PC-3 (cell line): Measurements from ENCODE around the gene SLC35F3. TPM values are rescaled to one million over a fixed set of nuclear protein-coding genes. Genes with fewer than 3 reads are reported as not detected.

Experiments used
- ATAC-seq: fragments of 200-7000 bp; cut with Tn5 transposase; 2 replicates; pipeline ENCODE4 v1.9.1; 2020; ENCODE audit warnings: mild to moderate bottlenecking, moderate library complexity
- BruUV-seq: library from RNA; stranded (reverse); fragments of 400-500 nt; replicated peaks from 2 replicates; lab custom pipeline; 2021; lab: Mats Ljungman, UMichigan
- CTCF ChIA-PET: fragments of 300-600 bp; sonication (Branson Sonifier 250); formaldehyde crosslinking; loops from one replicate; lab custom pipeline; 2022; ENCODE audit warnings: antibody characterized with exemption; lab: Charles Lee
- POLR2A ChIA-PET: fragments of 300-600 bp; sonication (Branson Sonifier 250); formaldehyde crosslinking; loops from one replicate; lab custom pipeline; 2022; ENCODE audit warnings: antibody characterized with exemption; ENCODE audit not compliant: unreplicated experiment; lab: Charles Lee
- DNase-seq: peaks from one replicate; pipeline ENCODE4 v3.0.0-alpha.2; 2015
- H2AFZ ChIP-seq: fragments of 300-600 bp; sonication (generic); 2 replicates; pipeline ENCODE4 v1.6.0; 2016; ENCODE audit warnings: antibody characterized with exemption, low read length
- H3F3A ChIP-seq: fragments of 300-600 bp; sonication (generic); one replicate; pipeline ENCODE4 v1.6.0; 2017; ENCODE audit warnings: antibody characterized with exemption, low read length, control low read depth, mild to moderate bottlenecking; ENCODE audit not compliant: unreplicated experiment
- H3K27ac ChIP-seq: fragments of 300-600 bp; sonication (generic); 2 replicates; pipeline ENCODE4 v1.5.1; 2016; ENCODE audit warnings: mild to moderate bottlenecking, low read length
- H3K27me3 ChIP-seq: fragments of 300-600 bp; sonication (generic); 2 replicates; pipeline ENCODE4 v1.6.1; 2016; ENCODE audit warnings: low read length, mixed read lengths
- H3K36me3 ChIP-seq: fragments of 300-600 bp; sonication (generic); 2 replicates; pipeline ENCODE4 v1.6.1; 2016; ENCODE audit warnings: low read depth, mixed run types, low read length, mixed read lengths
- H3K4me1 ChIP-seq: fragments of 300-600 bp; sonication (generic); 2 replicates; pipeline ENCODE4 v1.5.1; 2016; ENCODE audit warnings: low read length; ENCODE audit not compliant: insufficient read depth
- H3K4me2 ChIP-seq: fragments of 300-600 bp; sonication (generic); 2 replicates; pipeline ENCODE4 v1.6.0; 2016; ENCODE audit warnings: low read length
- H3K4me3 ChIP-seq: fragments of 300-600 bp; sonication (generic); 2 replicates; pipeline ENCODE4 v1.5.1; 2016; ENCODE audit warnings: mild to moderate bottlenecking, low read length, mixed read lengths
- H3K79me2 ChIP-seq: fragments of 300-600 bp; sonication (generic); 2 replicates; pipeline ENCODE4 v1.6.1; 2017; ENCODE audit warnings: low read length, mixed read lengths
- H3K9ac ChIP-seq: fragments of 300-600 bp; sonication (generic); 2 replicates; pipeline ENCODE4 v1.6.0; 2016; ENCODE audit warnings: mild to moderate bottlenecking, low read length
- H3K9me2 ChIP-seq: fragments of 300-600 bp; sonication (generic); replicated peaks from 2 replicates; pipeline ENCODE4 v1.6.1; 2016; ENCODE audit warnings: mixed run types, low read length, mixed read lengths
- H3K9me3 ChIP-seq: fragments of 300-600 bp; sonication (generic); 2 replicates; pipeline ENCODE4 v1.6.1; 2016; ENCODE audit warnings: low read length, mixed read lengths
- H4K20me1 ChIP-seq: fragments of 300-600 bp; sonication (generic); 2 replicates; pipeline ENCODE4 v1.6.1; 2016; ENCODE audit warnings: low read length, mixed read lengths
- EZH2 ChIP-seq: fragments of 300-600 bp; sonication (generic); IDR thresholded peaks from one replicate; pipeline ENCODE4 v1.6.1; 2017; ENCODE audit warnings: antibody characterized with exemption, mild to moderate bottlenecking, low read length; ENCODE audit not compliant: unreplicated experiment
- EZH2phosphoT487 ChIP-seq: fragments of 300-600 bp; sonication (generic); IDR thresholded peaks from 2 replicates; pipeline ENCODE4 v1.6.1; 2018; ENCODE audit warnings: mild to moderate bottlenecking, antibody characterized with exemption, low read length, borderline replicate concordance
- intact Hi-C: fragments of 100-400 bp; cut with micrococcal nuclease; formaldehyde crosslinking; loops from 2 replicates; pipeline ENCODE4 v1.9.0; 2023
- total RNA-seq: library from RNA; depleted of rRNA; stranded (reverse); fragments of >200 nt; gene quantifications from 2 replicates; pipeline ENCODE4 v1.2.3, GENCODE V29; 2014
- TF ChIP-seq, protein P1 (sequence below): fragments of 300-600 bp; sonication (generic); conservative IDR thresholded peaks from 2 replicates; pipeline ENCODE4 v1.5.1; 2017; ENCODE audit warnings: antibody characterized with exemption, low read depth, mild to moderate bottlenecking, low read length

SLC35F3 gene
- total RNA-seq, 1 experiment from 2014 or later: 17.7 TPM

DNA sequence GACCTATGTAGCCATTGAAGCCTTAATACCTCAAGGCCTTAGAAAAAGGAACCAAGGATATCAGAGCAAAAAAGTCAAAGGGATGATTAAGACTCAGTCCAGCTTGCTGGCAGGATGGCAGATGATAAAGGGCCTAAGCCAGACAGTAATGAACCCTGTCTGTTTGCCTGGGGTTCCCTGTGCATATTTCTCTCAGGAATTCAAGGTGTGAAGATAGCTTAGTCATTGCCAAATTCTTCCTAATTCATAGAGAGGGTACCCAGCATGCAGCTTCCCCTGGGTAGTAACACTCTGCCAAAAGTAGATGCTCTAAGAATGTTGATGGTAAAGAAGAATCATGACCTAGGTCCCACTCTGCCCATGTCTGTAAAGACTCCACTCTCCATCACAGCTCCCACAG is 258.2 kb downstream of the SLC35F3 start:
- no peaks in the 10 kb centered on the region for H4K20me1 ChIP-seq
- H3K79me2 ChIP-seq: no peaks in the 10 kb centered on the region
- no peak for ATAC-seq
- ChIA-PET CTCF (no interaction called here), POLR2A (no interaction called here)
- TF ChIP-seq, protein P1, sequence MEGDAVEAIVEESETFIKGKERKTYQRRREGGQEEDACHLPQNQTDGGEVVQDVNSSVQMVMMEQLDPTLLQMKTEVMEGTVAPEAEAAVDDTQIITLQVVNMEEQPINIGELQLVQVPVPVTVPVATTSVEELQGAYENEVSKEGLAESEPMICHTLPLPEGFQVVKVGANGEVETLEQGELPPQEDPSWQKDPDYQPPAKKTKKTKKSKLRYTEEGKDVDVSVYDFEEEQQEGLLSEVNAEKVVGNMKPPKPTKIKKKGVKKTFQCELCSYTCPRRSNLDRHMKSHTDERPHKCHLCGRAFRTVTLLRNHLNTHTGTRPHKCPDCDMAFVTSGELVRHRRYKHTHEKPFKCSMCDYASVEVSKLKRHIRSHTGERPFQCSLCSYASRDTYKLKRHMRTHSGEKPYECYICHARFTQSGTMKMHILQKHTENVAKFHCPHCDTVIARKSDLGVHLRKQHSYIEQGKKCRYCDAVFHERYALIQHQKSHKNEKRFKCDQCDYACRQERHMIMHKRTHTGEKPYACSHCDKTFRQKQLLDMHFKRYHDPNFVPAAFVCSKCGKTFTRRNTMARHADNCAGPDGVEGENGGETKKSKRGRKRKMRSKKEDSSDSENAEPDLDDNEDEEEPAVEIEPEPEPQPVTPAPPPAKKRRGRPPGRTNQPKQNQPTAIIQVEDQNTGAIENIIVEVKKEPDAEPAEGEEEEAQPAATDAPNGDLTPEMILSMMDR: no peak
- no peak for TF ChIP-seq EZH2
- no peak for TF ChIP-seq EZH2phosphoT487
- H3K4me1 ChIP-seq: no peaks in the 10 kb centered on the region
- H3F3A ChIP-seq: no peaks in the 10 kb centered on the region
- no peak for DNase-seq
- no peaks in the 10 kb centered on the region for H3K9me3 ChIP-seq
- H3K9me2 ChIP-seq: no peaks in the 10 kb centered on the region
- no peak overlapping the region for H3K27ac ChIP-seq
- no TSS peak for BruUV-seq
- H3K27me3 ChIP-seq: no peaks in the 10 kb centered on the region
- intact Hi-C loops: no loop called here
- no peak overlapping the region for H3K4me3 ChIP-seq
- no peaks in the 10 kb centered on the region for H3K36me3 ChIP-seq
- H3K4me2 ChIP-seq: no peak overlapping the region
- no peak overlapping the region for H3K9ac ChIP-seq
- H2AFZ ChIP-seq: no peak overlapping the region

DNA sequence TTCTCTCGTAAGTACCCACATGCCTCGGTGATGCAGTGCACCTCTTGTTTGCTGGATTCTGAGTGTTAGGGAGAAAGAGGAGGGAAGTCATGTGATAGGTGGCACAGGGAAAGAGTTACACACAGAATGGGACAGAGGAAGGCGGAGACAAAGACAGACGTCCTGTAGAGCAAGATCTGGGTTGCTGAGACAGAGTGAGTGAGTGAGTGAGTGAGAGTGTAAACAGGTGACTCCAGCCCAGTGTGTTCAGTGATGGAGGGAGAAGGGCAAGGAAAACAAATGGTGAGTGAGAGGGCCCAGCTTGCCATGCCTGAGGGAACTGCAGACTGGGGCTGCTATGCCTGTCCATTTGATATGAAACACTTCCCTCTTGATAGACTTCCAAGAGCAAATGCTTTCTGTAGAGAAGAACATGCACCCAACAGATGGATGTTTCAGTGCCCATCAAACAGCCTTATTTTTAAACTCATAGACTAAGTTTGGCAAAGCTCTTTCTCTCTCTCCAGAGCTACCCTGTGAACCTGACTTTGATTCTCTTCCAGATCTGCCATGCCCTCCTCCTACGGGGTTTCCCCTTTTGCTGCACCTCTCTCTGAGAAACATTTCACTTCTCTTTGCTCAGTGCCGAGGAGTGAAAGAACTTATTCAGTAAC is 258.9 kb downstream of the SLC35F3 start:
- Histone ChIP-seq H4K20me1 (no peaks in the 10 kb centered on the region), H3K4me2 (no peak overlapping the region), H3K27me3 (no peaks in the 10 kb centered on the region), H3K9me3 (no peaks in the 10 kb centered on the region), H3K79me2 (no peaks in the 10 kb centered on the region), H3K4me3 (no peak overlapping the region), H3K27ac (no peak overlapping the region), H2AFZ (no peak overlapping the region), H3F3A (no peaks in the 10 kb centered on the region), H3K4me1 (no peaks in the 10 kb centered on the region), H3K9ac (no peak overlapping the region), H3K9me2 (no peaks in the 10 kb centered on the region), H3K36me3 (no peaks in the 10 kb centered on the region)
- peak; percentile 20 for DNase-seq
- ChIA-PET CTCF (interaction anchor here (0.6 to 0.7 kb wide), 2 partner anchors 43 to 146 kb away, joined by 3 to 7 read pairs; no protein-coding TSS in a partner anchor), POLR2A (no interaction called here)
- TF ChIP-seq EZH2: no peak
- TF ChIP-seq, protein P1: no peak
- TF ChIP-seq EZH2phosphoT487: no peak
- peak; percentile 40; the same call in 1 of the 2 replicates for ATAC-seq
- no TSS peak for BruUV-seq
- intact Hi-C loops: no loop called here

DNA sequence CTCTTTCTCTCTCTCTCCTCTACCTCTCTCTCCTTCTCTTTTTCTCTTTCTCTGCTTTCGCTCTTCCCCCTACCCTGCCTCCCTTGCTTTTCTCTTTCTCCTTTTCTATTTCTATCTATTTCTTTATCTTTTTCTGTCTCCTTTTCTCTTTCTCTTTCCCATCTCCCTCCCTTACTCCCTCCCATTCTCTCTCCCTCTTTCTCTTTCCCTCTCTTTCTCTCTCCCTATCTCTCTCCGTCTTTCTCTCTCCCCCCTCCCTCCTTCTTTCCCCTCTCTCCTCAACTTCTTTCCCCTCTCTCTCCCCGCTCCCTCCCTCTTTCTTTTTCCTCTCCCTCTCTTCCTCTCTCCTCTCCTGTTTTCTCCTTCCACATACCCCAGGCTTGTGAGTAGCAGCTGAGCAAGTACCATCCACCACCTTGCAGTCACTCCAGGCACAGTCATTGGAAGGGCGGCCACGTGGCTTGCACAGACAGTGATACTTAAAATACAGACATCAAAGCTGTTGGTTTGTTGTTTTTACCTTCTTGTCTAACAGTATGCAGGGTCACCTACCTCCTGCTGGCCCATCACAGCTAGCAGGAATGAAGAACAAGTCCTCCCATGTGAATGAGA is 259.7 kb downstream of the SLC35F3 start:
- ChIA-PET POLR2A (no interaction called here), CTCF (interaction anchor here (0.7 kb wide), 1 partner anchor 42 kb away, joined by 7 read pairs; no protein-coding TSS in a partner anchor)
- no peaks in the 10 kb centered on the region for H4K20me1 ChIP-seq
- no peak overlapping the region for H2AFZ ChIP-seq
- ATAC-seq: no peak
- no peaks in the 10 kb centered on the region for H3K4me1 ChIP-seq
- no peaks in the 10 kb centered on the region for H3K79me2 ChIP-seq
- H3K4me3 ChIP-seq: no peak overlapping the region
- TF ChIP-seq EZH2: no peak
- TF ChIP-seq, protein P1: no peak
- TF ChIP-seq EZH2phosphoT487: no peak
- H3F3A ChIP-seq: no peaks in the 10 kb centered on the region
- no peak overlapping the region for H3K27ac ChIP-seq
- intact Hi-C loops: no loop called here
- BruUV-seq: no TSS peak
- no peaks in the 10 kb centered on the region for H3K36me3 ChIP-seq
- no peak overlapping the region for H3K4me2 ChIP-seq
- H3K9me2 ChIP-seq: no peaks in the 10 kb centered on the region
- no peak overlapping the region for H3K9ac ChIP-seq
- no peaks in the 10 kb centered on the region for H3K27me3 ChIP-seq
- DNase-seq: no peak
- no peaks in the 10 kb centered on the region for H3K9me3 ChIP-seq
